GM12878 (cell line): ENCODE data around the gene FNDC3B. TPM values are rescaled to one million over a fixed set of nuclear protein-coding genes. Genes with fewer than 3 reads are reported as not detected.

Experiments used
- ATAC-seq: fragments of 200-7000 bp; cut with Tn5 transposase; 3 replicates; pipeline ENCODE4 v1.9.1; 2020; ENCODE audit warnings: mild to moderate bottlenecking, moderate library complexity
- BruUV-seq: library from RNA; stranded (reverse); fragments of 400-500 nt; replicated peaks from 2 replicates; lab custom pipeline; 2021; lab: Mats Ljungman, UMichigan
- CTCF ChIA-PET: fragments of 300-600 bp; sonication (Branson Sonifier 250); formaldehyde crosslinking; extraction: SDS; loops from one replicate; lab custom pipeline; 2021; ENCODE audit warnings: inconsistent platforms; lab: Yijun Ruan, JAX
- POLR2A ChIA-PET: fragments of 350-600 bp; formaldehyde crosslinking; extraction: SDS; loops from one replicate; lab custom pipeline; 2021; ENCODE audit warnings: inconsistent platforms; lab: Charles Lee
- RAD21 ChIA-PET: fragments of 300-600 bp; sonication (Branson Sonifier 250); formaldehyde crosslinking; loops from one replicate; lab custom pipeline; 2023; ENCODE audit warnings: antibody characterized with exemption; ENCODE audit not compliant: unreplicated experiment; lab: Charles Lee
- SMC1A ChIA-PET: fragments of 300-600 bp; sonication (Branson Sonifier 250); formaldehyde crosslinking; loops from one replicate; lab custom pipeline; 2023; ENCODE audit not compliant: unreplicated experiment, uncharacterized antibody; lab: Charles Lee
- DNase-seq: peaks from one replicate; pipeline ENCODE4 v3.0.0-alpha.2; 2011; ENCODE audit warnings: low read depth, low spot score
- FAIRE-seq: peaks from 3 replicates; lab custom pipeline; 2011; peaks lifted over from hg19 to GRCh38; lab: Jason Lieb, UNC
- H2AFZ ChIP-seq: 2 replicates; pipeline ENCODE4 v1.6.0; 2011; ENCODE audit warnings: low read depth, low read length, control low read depth; ENCODE audit not compliant: control insufficient read depth
- H3K27ac ChIP-seq: 2 replicates; pipeline ENCODE4 v1.5.1; 2011; ENCODE audit warnings: control low read depth; ENCODE audit not compliant: control insufficient read depth, insufficient read depth
- H3K27me3 ChIP-seq, 2 experiments: replicated peaks in 1 of 2; 2 replicates each; pipeline versions ENCODE4 v1.6.0 to v1.6.1; 2011; ENCODE audit warnings: low read length in 1 of 2; ENCODE audit not compliant: control insufficient read depth in 2 of 2, insufficient read depth in 2 of 2
- H3K36me3 ChIP-seq, 2 experiments: 2 replicates each; pipeline ENCODE4 v1.5.1; 2011; ENCODE audit warnings: low read length in 1 of 2; ENCODE audit not compliant: control insufficient read depth in 2 of 2, insufficient read depth in 2 of 2
- H3K4me1 ChIP-seq: 2 replicates; pipeline ENCODE4 v1.6.1; 2011; ENCODE audit warnings: mild to moderate bottlenecking, low read length, moderate library complexity, mixed read lengths; ENCODE audit not compliant: control insufficient read depth, insufficient read depth
- H3K4me2 ChIP-seq: 2 replicates; pipeline ENCODE4 v1.6.0; 2011; ENCODE audit warnings: control low read depth; ENCODE audit not compliant: control insufficient read depth, insufficient read depth
- H3K4me3 ChIP-seq: fragments of 200-600 bp; sonication (generic); 2 replicates; pipeline ENCODE4 v1.5.1; 2016
- H3K79me2 ChIP-seq: 2 replicates; pipeline ENCODE4 v1.6.0; 2011; ENCODE audit warnings: low read length; ENCODE audit not compliant: control insufficient read depth, insufficient read depth
- H3K9ac ChIP-seq: 2 replicates; pipeline ENCODE4 v1.8.0; 2011; ENCODE audit warnings: low read length, control low read depth, mixed read lengths; ENCODE audit not compliant: control insufficient read depth, insufficient read depth
- H3K9me3 ChIP-seq: replicated peaks from 3 replicates; pipeline ENCODE4 v1.5.1; 2011; ENCODE audit warnings: mild to moderate bottlenecking, low read length; ENCODE audit not compliant: control insufficient read depth, insufficient read depth
- H4K20me1 ChIP-seq: 2 replicates; pipeline ENCODE4 v1.6.0; 2011; ENCODE audit not compliant: control insufficient read depth, insufficient read depth
- ATF2 ChIP-seq: IDR thresholded peaks from 2 replicates; pipeline ENCODE4 v1.6.1; 2012; ENCODE audit warnings: low read length, inconsistent platforms
- ZZZ3 ChIP-seq: IDR thresholded peaks from 2 replicates; pipeline ENCODE4 v1.6.1; 2011; ENCODE audit warnings: low read depth; ENCODE audit not compliant: control insufficient read depth, insufficient read length
- WGBS: methylation state at CpG from one replicate; pipeline ENCODE4 v1.1.6; 2016; ENCODE audit warnings: low lambda C conversion rate; ENCODE audit not compliant: insufficient replicate concordance, insufficient coverage; ENCODE audit errors: missing lambda C conversion rate; 5-methylcytosine and 5-hydroxymethylcytosine counted together
- in situ Hi-C: fragments of 300-500 bp; cut with MboI; formaldehyde crosslinking; loops from 9 replicates; pipeline ENCODE4 v1.14.3; 2018; ENCODE audit warnings: mixed read lengths
- intact Hi-C: fragments of 100-400 bp; cut with micrococcal nuclease; formaldehyde crosslinking; loops from one replicate; pipeline ENCODE4 v1.14.2; 2022; ENCODE audit not compliant: unreplicated experiment
- polyA plus RNA-seq, 11 experiments: library from polyadenylated mRNA; depleted of rRNA in 4 of 11; unstranded in 6 of 11; stranded (reverse) in 5 of 11; fragments of >200 nt; fragmentation: Nextera tagmentation in 4 of 11; fragmentation: Illumina TruSeq in 1 of 11; extraction: Ambion mirVana in 4 of 11; extraction: Trizol in 1 of 11; gene quantifications; 1 replicate in 1 of 11; 2 replicates in 10 of 11; pipeline versions ENCODE4 v1.2.1 to v1.2.3, GENCODE V29; 2011 to 2016; ENCODE audit warnings: inconsistent platforms in 2 of 11, missing spikeins in 2 of 11, low read depth in 1 of 11
- total RNA-seq, 4 experiments: library from RNA; depleted of rRNA in 3 of 4; stranded (reverse); fragments of >200 nt in 3 of 4; fragmentation: Illumina TruSeq in 1 of 4; extraction: Trizol in 1 of 4; gene quantifications; 2 replicates each; pipeline versions ENCODE4 v1.2.1 to v1.2.3, GENCODE V29; 2013 to 2021
- TF ChIP-seq, protein P1 (sequence below): IDR thresholded peaks from 2 replicates; pipeline ENCODE4 v1.6.1; 2012; ENCODE audit warnings: low read depth, low read length, improper control_type of control experiment

Gene FNDC3B
- total and polyA plus RNA-seq, 10 of the 15 experiments (the other 5 are each of a cell fraction or from before 2014, with no cell fraction given), result 7.9 to 35.0 (median 18.5) TPM

GRCh38 chr3:172256101-172256734, 216.8 kb downstream of the FNDC3B start:
- no peak for DNase-seq
- no peaks in the 10 kb centered on the region for H4K20me1 ChIP-seq
- POLR2A ChIA-PET, result interaction anchor here (0.6 kb wide), 1 partner anchor 60 kb away, joined by 8 read pairs; no protein-coding TSS in a partner anchor
- SMC1A ChIA-PET, result interaction anchor here (1.1 kb wide), 1 partner anchor 219 kb away, joined by 3 read pairs; no protein-coding TSS in a partner anchor
- intact Hi-C loops (no loop called here), in situ Hi-C loops (no loop called here)
- no peak for FAIRE-seq
- CTCF ChIA-PET, result interaction anchor here (0.7 kb wide), 1 partner anchor 38 kb away, joined by 4 read pairs; no protein-coding TSS in a partner anchor
- no peaks in the 10 kb centered on the region for H3K4me1 ChIP-seq
- TF ChIP-seq, protein P1, sequence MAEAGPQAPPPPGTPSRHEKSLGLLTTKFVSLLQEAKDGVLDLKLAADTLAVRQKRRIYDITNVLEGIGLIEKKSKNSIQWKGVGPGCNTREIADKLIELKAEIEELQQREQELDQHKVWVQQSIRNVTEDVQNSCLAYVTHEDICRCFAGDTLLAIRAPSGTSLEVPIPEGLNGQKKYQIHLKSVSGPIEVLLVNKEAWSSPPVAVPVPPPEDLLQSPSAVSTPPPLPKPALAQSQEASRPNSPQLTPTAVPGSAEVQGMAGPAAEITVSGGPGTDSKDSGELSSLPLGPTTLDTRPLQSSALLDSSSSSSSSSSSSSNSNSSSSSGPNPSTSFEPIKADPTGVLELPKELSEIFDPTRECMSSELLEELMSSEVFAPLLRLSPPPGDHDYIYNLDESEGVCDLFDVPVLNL, result no peak
- TF ChIP-seq ATF2 (no peak), ZZZ3 (no peak)
- no TSS peak for BruUV-seq
- no peaks in the 10 kb centered on the region for H3K27me3 ChIP-seq
- H2AFZ ChIP-seq, result no peak overlapping the region
- H3K79me2 ChIP-seq, result no peaks in the 10 kb centered on the region
- H3K9ac ChIP-seq, result no peak overlapping the region
- no peak overlapping the region for H3K4me2 ChIP-seq
- no peaks in the 10 kb centered on the region for H3K9me3 ChIP-seq
- WGBS, result 98% methylated on average over 2 of the region's 2 CpGs
- no peak for ATAC-seq
- H3K4me3 ChIP-seq, result no peak overlapping the region
- RAD21 ChIA-PET, result no interaction called here
- peaks cover 7 to 18% of the 10 kb centered on the region in 2 experiments; a peak in 3 of 4 replicates for H3K36me3 ChIP-seq
- no peak overlapping the region for H3K27ac ChIP-seq
